ENCODE measurements around the gene P2RY2. TPM values are rescaled to one million over a fixed set of nuclear protein-coding genes. Genes with fewer than 3 reads are reported as not detected.

Gene P2RY2
- total RNA-seq, 1 experiment from 2014 or later = 0.26 TPM

GRCh38 chr11:73235236-73235786 lies 17.2 kb downstream of the P2RY2 start:
- Histone ChIP-seq H4K20me1 (ENCODE audit: control insufficient read depth, insufficient read depth, insufficient read length) (no peaks in the 10 kb centered on the region), H3T11ph (ENCODE audit: low read length) (no peak overlapping the region), H3K9ac (ENCODE audit: extremely low read depth, insufficient read length, low read length) (no peak overlapping the region), H3K23ac (ENCODE audit: insufficient read length, low read depth, low read length) (no peak overlapping the region), H2BK120ac (ENCODE audit: low read depth, low read length, poor library complexity, severe bottlenecking) (no peak overlapping the region), H3K9me3 (ENCODE audit: control insufficient read depth, low read depth, low read length) (no peaks in the 10 kb centered on the region), H3K4me2 (ENCODE audit: insufficient read depth, insufficient read length, low read length) (no peak overlapping the region), H3K23me2 (ENCODE audit: insufficient read length, low read depth, low read length, poor library complexity, severe bottlenecking) (no peaks in the 10 kb centered on the region), H3K18ac (ENCODE audit: insufficient read length, low read depth, low read length) (no peak overlapping the region), H2AK5ac (ENCODE audit: insufficient read length, low read length) (no peak overlapping the region), H2BK5ac (ENCODE audit: insufficient read length, low read length) (no peak overlapping the region), H3K27me3 (ENCODE audit: insufficient read depth, low read length) (no peaks in the 10 kb centered on the region), H2AFZ (ENCODE audit: low read length) (no peak overlapping the region), H3K14ac (ENCODE audit: insufficient read depth, low read length) (no peak overlapping the region), H3K79me1 (ENCODE audit: insufficient read depth, low read depth, low read length, poor library complexity, severe bottlenecking) (no peaks in the 10 kb centered on the region), H3K4ac (ENCODE audit: low read depth, low read length) (no peak overlapping the region), H4K5ac (ENCODE audit: insufficient read length, low read depth, low read length) (no peak overlapping the region), H3K56ac (ENCODE audit: insufficient read length, low read depth, low read length) (no peak overlapping the region), H4K8ac (replicated peaks; ENCODE audit: insufficient read length, low read depth, low read length) (no peak overlapping the region), H4K91ac (ENCODE audit: insufficient read length, low read depth, low read length) (no peak overlapping the region), H3K27ac (ENCODE audit: insufficient read length, low read depth, low read length) (no peak overlapping the region), H3K79me2 (ENCODE audit: insufficient read depth, low read length) (no peaks in the 10 kb centered on the region), H3K4me1 (ENCODE audit: insufficient read depth, low read length) (no peaks in the 10 kb centered on the region), H2BK15ac (ENCODE audit: low read depth, low read length) (no peak overlapping the region), H2BK12ac (ENCODE audit: insufficient read length, low read depth, low read length) (no peak overlapping the region), H2BK20ac (ENCODE audit: low read depth, low read length, poor library complexity, severe bottlenecking) (no peak overlapping the region)
- H3K27me3 Mint-ChIP-seq (ENCODE audit: low read depth) = no peaks in the 10 kb centered on the region; the same call in 1 of the 2 replicates
- H3K4me1 Mint-ChIP-seq = peaks cover 3 to 6% of the 10 kb centered on the region in 2 experiments
- H3K27ac Mint-ChIP-seq = peak overlapping the region in 1 of 3 experiments; percentile 59; a peak in 1 of 7 replicates
- no peak for DNase-seq
- no CpG with 5 or more reads among the region's 8 CpGs for WGBS (ENCODE audit: extremely low coverage, insufficient read length, low lambda C conversion rate)
- no peaks in the 10 kb centered on the region for H3K9me3 Mint-ChIP-seq
- TF ChIP-seq CTCF (conservative IDR thresholded peaks at IDR 0.05) = no peak
- H3K4me3 Mint-ChIP-seq = no peak overlapping the region
- H3K36me3 Mint-ChIP-seq (ENCODE audit: insufficient read depth in 1 of 3, low read depth in 3 of 3) = no peaks in the 10 kb centered on the region
